H9 (cell line): ENCODE data around the gene RGS2. TPM values are rescaled to one million over a fixed set of nuclear protein-coding genes. Genes with fewer than 3 reads are reported as not detected.

ENCODE experiments used
- DNase-seq: peaks from one replicate; pipeline ENCODE4 v3.0.0-alpha.2; 2017
- H2AFZ ChIP-seq: one replicate; pipeline ENCODE4 v1.6.1; 2013; ENCODE audit warnings: mild to moderate bottlenecking, low read length, control low read depth, moderate library complexity
- H2AK5ac ChIP-seq: 2 replicates; pipeline ENCODE4 v1.6.1; 2013; ENCODE audit warnings: low read length, control low read depth, mixed read lengths; ENCODE audit not compliant: insufficient read length
- H2BK120ac ChIP-seq: one replicate; pipeline ENCODE4 v1.6.1; 2013; ENCODE audit warnings: low read depth, mild to moderate bottlenecking, low read length, control low read depth, inconsistent platforms; ENCODE audit not compliant: poor library complexity, severe bottlenecking
- H2BK12ac ChIP-seq: 2 replicates; pipeline ENCODE4 v1.6.1; 2013; ENCODE audit warnings: low read length, control low read depth, mixed read lengths, low read depth; ENCODE audit not compliant: insufficient read length
- H2BK15ac ChIP-seq: 2 replicates; pipeline ENCODE4 v1.6.1; 2013; ENCODE audit warnings: low read depth, low read length, control low read depth
- H2BK20ac ChIP-seq: one replicate; pipeline ENCODE4 v1.6.1; 2013; ENCODE audit warnings: low read depth, mild to moderate bottlenecking, low read length, control low read depth, inconsistent platforms; ENCODE audit not compliant: poor library complexity, severe bottlenecking
- H2BK5ac ChIP-seq: 2 replicates; pipeline ENCODE4 v1.6.1; 2013; ENCODE audit warnings: low read length, control low read depth, mixed read lengths; ENCODE audit not compliant: insufficient read length
- H3K14ac ChIP-seq: 2 replicates; pipeline ENCODE4 v1.6.1; 2013; ENCODE audit warnings: low read length, control low read depth; ENCODE audit not compliant: insufficient read depth
- H3K18ac ChIP-seq: 2 replicates; pipeline ENCODE4 v1.6.1; 2013; ENCODE audit warnings: low read depth, mild to moderate bottlenecking, mixed read lengths, low read length, control low read depth; ENCODE audit not compliant: insufficient read length
- H3K23ac ChIP-seq: 2 replicates; pipeline ENCODE4 v1.6.1; 2013; ENCODE audit warnings: low read length, control low read depth, mixed read lengths, low read depth; ENCODE audit not compliant: insufficient read length
- H3K23me2 ChIP-seq: 2 replicates; pipeline ENCODE4 v1.6.1; 2013; ENCODE audit warnings: low read depth, mild to moderate bottlenecking, mixed read lengths, low read length, control low read depth; ENCODE audit not compliant: insufficient read length, poor library complexity, severe bottlenecking
- H3K27ac ChIP-seq: 2 replicates; pipeline ENCODE4 v1.5.1; 2013; ENCODE audit warnings: low read length, control low read depth, mixed read lengths, low read depth; ENCODE audit not compliant: insufficient read length
- H3K27me3 ChIP-seq: 2 replicates; pipeline ENCODE4 v1.6.1; 2013; ENCODE audit warnings: low read length, control low read depth, inconsistent platforms; ENCODE audit not compliant: insufficient read depth
- H3K4ac ChIP-seq: 2 replicates; pipeline ENCODE4 v1.6.1; 2013; ENCODE audit warnings: low read depth, mild to moderate bottlenecking, control low read depth, inconsistent platforms, low read length, moderate library complexity
- H3K4me1 ChIP-seq: 2 replicates; pipeline ENCODE4 v1.6.1; 2013; ENCODE audit warnings: low read length, control low read depth, inconsistent platforms; ENCODE audit not compliant: insufficient read depth
- H3K4me2 ChIP-seq: 2 replicates; pipeline ENCODE4 v1.6.1; 2013; ENCODE audit warnings: low read length, control low read depth, mixed read lengths; ENCODE audit not compliant: insufficient read length, insufficient read depth
- H3K56ac ChIP-seq: 2 replicates; pipeline ENCODE4 v1.6.1; 2013; ENCODE audit warnings: low read depth, mild to moderate bottlenecking, mixed read lengths, low read length, control low read depth; ENCODE audit not compliant: insufficient read length
- H3K79me1 ChIP-seq: 2 replicates; pipeline ENCODE4 v1.6.1; 2013; ENCODE audit warnings: low read depth, mild to moderate bottlenecking, moderate library complexity, low read length, control low read depth, inconsistent platforms; ENCODE audit not compliant: insufficient read depth, poor library complexity, severe bottlenecking
- H3K79me2 ChIP-seq: 2 replicates; pipeline ENCODE4 v1.6.1; 2013; ENCODE audit warnings: low read length, control low read depth, inconsistent platforms; ENCODE audit not compliant: insufficient read depth
- H3K9ac ChIP-seq: 2 replicates; pipeline ENCODE4 v1.6.1; 2013; ENCODE audit warnings: low read length, control low read depth, mixed read lengths; ENCODE audit not compliant: insufficient read length; ENCODE audit errors: extremely low read depth
- H3K9me3 ChIP-seq: one replicate; pipeline ENCODE4 v1.6.1; 2013; ENCODE audit warnings: low read depth, low read length, inconsistent platforms; ENCODE audit not compliant: control insufficient read depth
- H3T11ph ChIP-seq: one replicate; pipeline ENCODE4 v1.6.1; 2013; ENCODE audit warnings: mild to moderate bottlenecking, low read length, control low read depth, inconsistent platforms
- H4K20me1 ChIP-seq: one replicate; pipeline ENCODE4 v1.6.1; 2013; ENCODE audit not compliant: control insufficient read depth, insufficient read length, insufficient read depth
- H4K5ac ChIP-seq: 2 replicates; pipeline ENCODE4 v1.6.1; 2013; ENCODE audit warnings: low read depth, mild to moderate bottlenecking, mixed read lengths, low read length, control low read depth; ENCODE audit not compliant: insufficient read length
- H4K8ac ChIP-seq: replicated peaks from 2 replicates; pipeline ENCODE4 v1.6.1; 2013; ENCODE audit warnings: low read length, control low read depth, mixed read lengths, low read depth; ENCODE audit not compliant: insufficient read length
- H4K91ac ChIP-seq: 2 replicates; pipeline ENCODE4 v1.6.1; 2013; ENCODE audit warnings: low read depth, mild to moderate bottlenecking, moderate library complexity, mixed read lengths, low read length, control low read depth; ENCODE audit not compliant: insufficient read length
- H3K27ac Mint-ChIP-seq, 3 experiments: 2 replicates in 2 of 3; 3 replicates in 1 of 3; pipeline ENCODE4 v1.8.0; 2020 to 2021; ENCODE audit warnings: mixed read lengths in 3 of 3, mild to moderate bottlenecking in 1 of 3, moderate library complexity in 1 of 3
- H3K27me3 Mint-ChIP-seq: 2 replicates; pipeline ENCODE4 v1.8.0; 2021; ENCODE audit warnings: low read depth, mild to moderate bottlenecking, moderate library complexity, mixed read lengths
- H3K36me3 Mint-ChIP-seq, 3 experiments: 2 replicates in 2 of 3; 3 replicates in 1 of 3; pipeline ENCODE4 v1.8.0; 2020 to 2021; ENCODE audit warnings: low read depth in 3 of 3, mixed read lengths in 3 of 3; ENCODE audit not compliant: insufficient read depth in 1 of 3
- H3K4me1 Mint-ChIP-seq, 2 experiments: 2 replicates each; pipeline ENCODE4 v1.8.0; 2020; ENCODE audit warnings: mixed read lengths in 2 of 2
- H3K4me3 Mint-ChIP-seq, 2 experiments: 2 replicates in 1 of 2; 3 replicates in 1 of 2; pipeline ENCODE4 v1.8.0; 2020 to 2021; ENCODE audit warnings: mild to moderate bottlenecking in 2 of 2, mixed read lengths in 2 of 2, moderate library complexity in 1 of 2
- H3K9me3 Mint-ChIP-seq, 2 experiments: 2 replicates in 1 of 2; 3 replicates in 1 of 2; pipeline ENCODE4 v1.8.0; 2020; ENCODE audit warnings: mild to moderate bottlenecking in 2 of 2, mixed read lengths in 2 of 2, moderate library complexity in 1 of 2
- CTCF ChIP-seq: fragments of 200-600 bp; sonication (generic); conservative IDR thresholded peaks from 3 replicates; pipeline ENCODE4 v1.8.0; 2021; ENCODE audit warnings: antibody characterized with exemption, mild to moderate bottlenecking
- total RNA-seq: library from RNA; stranded (reverse); gene quantifications from 2 replicates; pipeline ENCODE4 v1.2.1, GENCODE V29; 2021

Gene RGS2
- total RNA-seq, 1 experiment from 2014 or later, result 13.9 TPM

GRCh38 chr1:192859808-192860207 is 51.0 kb downstream of the RGS2 start:
- peaks cover 2% of the 10 kb centered on the region; the same call in 1 of the 2 replicates for H3K4me1 ChIP-seq
- no peak overlapping the region for H3T11ph ChIP-seq
- no peak overlapping the region for H3K9ac ChIP-seq
- H2AK5ac ChIP-seq, result no peak overlapping the region
- Mint-ChIP-seq H3K36me3 (peaks cover 0 to 2% (median 0%) of the 10 kb centered on the region in 3 experiments; a peak in 3 of 7 replicates), H3K9me3 (peaks cover 2 to 3% of the 10 kb centered on the region in 2 experiments; a peak in 2 of 5 replicates), H3K27me3 (no peaks in the 10 kb centered on the region; the same call in 1 of the 2 replicates), H3K4me3 (no peak overlapping the region), H3K4me1 (peaks cover 6 to 7% of the 10 kb centered on the region in 2 experiments; a peak in 3 of 4 replicates), H3K27ac (no peak overlapping the region)
- H4K20me1 ChIP-seq, result no peaks in the 10 kb centered on the region
- H3K18ac ChIP-seq, result no peak overlapping the region
- H4K5ac ChIP-seq, result no peak overlapping the region
- DNase-seq, result no peak
- H3K79me2 ChIP-seq, result no peaks in the 10 kb centered on the region
- no peak overlapping the region for H3K56ac ChIP-seq
- no peak for TF ChIP-seq CTCF
- H2BK15ac ChIP-seq, result no peak overlapping the region
- no peak overlapping the region for H4K8ac ChIP-seq
- H3K23ac ChIP-seq, result no peak overlapping the region
- no peak overlapping the region for H2AFZ ChIP-seq
- H2BK120ac ChIP-seq, result no peak overlapping the region
- H3K23me2 ChIP-seq, result no peaks in the 10 kb centered on the region
- H4K91ac ChIP-seq, result no peak overlapping the region
- H2BK12ac ChIP-seq, result no peak overlapping the region
- no peak overlapping the region for H2BK5ac ChIP-seq
- H3K79me1 ChIP-seq, result no peaks in the 10 kb centered on the region
- no peaks in the 10 kb centered on the region for H3K9me3 ChIP-seq
- no peaks in the 10 kb centered on the region for H3K27me3 ChIP-seq
- H3K14ac ChIP-seq, result no peak overlapping the region
- H3K4me2 ChIP-seq, result no peak overlapping the region
- H3K4ac ChIP-seq, result no peak overlapping the region
- no peak overlapping the region for H3K27ac ChIP-seq
- H2BK20ac ChIP-seq, result no peak overlapping the region
